ENCODE measurements around the gene UCP1. TPM values are rescaled to one million over a fixed set of nuclear protein-coding genes. Genes with fewer than 3 reads are reported as not detected.

UCP1 gene, protein sequence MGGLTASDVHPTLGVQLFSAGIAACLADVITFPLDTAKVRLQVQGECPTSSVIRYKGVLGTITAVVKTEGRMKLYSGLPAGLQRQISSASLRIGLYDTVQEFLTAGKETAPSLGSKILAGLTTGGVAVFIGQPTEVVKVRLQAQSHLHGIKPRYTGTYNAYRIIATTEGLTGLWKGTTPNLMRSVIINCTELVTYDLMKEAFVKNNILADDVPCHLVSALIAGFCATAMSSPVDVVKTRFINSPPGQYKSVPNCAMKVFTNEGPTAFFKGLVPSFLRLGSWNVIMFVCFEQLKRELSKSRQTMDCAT
- not detected in 2 replicates for total RNA-seq (2014; rRNA removed; shearing (Covaris generic))
- polyA plus RNA-seq (2015; cell fraction: cytosol; rRNA removed), result not detected in 2 replicates
- polyA plus RNA-seq (2015; cell fraction: nucleus; rRNA removed), result not detected in 2 replicates

DNA sequence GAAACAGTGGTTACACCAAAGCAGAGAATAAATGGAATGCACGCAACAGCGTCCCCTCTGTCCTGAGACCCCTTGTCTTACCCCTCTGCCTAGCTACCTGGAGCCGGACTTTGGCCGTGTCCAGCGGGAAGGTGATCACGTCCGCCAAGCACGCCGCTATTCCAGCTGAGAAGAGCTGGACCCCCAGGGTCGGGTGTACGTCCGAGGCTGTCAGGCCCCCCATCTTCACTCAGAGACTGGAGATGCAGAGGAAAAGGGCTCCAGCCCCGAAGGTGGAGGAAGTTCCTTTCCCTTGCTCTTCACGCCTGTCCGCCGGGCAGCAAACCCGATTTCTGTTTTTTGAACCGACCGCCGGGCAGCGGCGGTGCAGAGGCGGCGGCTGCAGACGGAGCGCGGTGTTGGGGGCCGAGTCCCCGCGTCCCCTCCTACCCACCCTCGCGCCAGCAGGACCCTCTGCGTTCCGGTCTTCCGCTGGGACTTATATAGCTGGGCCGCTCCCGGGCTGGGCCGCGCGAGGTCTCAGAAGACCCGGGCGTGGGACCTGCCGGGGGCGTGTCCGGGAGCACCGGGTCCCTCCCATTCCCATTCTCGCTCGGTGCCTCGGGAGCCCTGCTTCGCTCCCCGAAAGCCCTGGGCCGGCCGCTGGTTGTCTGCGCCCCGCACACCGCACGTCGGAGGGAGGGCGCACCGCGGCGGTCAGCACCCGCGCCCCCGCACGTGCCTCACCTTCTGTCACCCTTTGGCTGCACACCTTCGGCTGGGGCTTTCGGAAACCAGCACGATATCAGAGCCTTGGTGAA lies at the start of gene UCP1:
UCP1 (minus strand) TSS at position 455 of the 800 bp plus-strand sequence; CDS start at position 223, 232 bp downstream.
- DNase-seq (ENCODE audit: low read depth, low spot score), result no peak
- in situ Hi-C loops (cut with HindIII; ENCODE audit: low pct_unique_long_range_greater_than_20kb, low sequenced_read_pairs), result no loop called here

DNA sequence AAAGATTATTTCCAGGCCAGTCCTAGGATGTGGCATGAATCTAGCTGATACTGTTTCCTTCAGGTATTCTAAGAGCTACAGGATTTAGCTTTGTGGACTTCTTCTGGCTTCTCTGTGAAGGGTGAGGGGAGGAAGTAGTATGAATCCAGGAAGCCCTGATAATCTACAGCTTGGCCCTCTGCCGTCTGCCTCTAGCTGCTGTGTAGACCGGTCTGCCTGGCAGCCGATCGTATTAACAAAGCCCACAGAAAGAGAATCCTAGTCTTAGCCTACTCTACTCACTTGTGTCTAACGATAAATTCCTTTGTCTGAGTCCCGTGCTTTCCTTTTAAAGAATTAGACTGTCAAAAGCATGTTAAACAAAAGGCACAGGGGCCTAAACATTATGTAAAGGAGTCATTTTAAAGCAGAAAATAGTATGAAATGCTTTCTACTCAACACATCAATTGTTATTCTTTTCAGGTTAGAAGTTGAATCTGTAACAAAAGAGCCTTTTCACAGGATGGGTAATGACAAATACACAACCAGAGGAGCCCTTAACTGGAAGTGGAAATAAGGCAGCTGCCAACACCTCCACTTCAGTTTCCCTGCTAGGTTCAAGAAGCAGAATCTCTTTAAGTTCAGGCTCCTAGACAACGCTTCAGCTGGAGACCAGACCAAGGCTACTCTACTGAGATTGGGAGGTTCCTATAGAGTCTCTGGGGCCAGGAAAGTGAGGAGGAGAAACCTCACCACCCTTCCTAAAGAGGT lies 48.9 kb upstream of the UCP1 start:
- in situ Hi-C loops (cut with HindIII; ENCODE audit: low pct_unique_long_range_greater_than_20kb, low sequenced_read_pairs), result no loop called here

DNA sequence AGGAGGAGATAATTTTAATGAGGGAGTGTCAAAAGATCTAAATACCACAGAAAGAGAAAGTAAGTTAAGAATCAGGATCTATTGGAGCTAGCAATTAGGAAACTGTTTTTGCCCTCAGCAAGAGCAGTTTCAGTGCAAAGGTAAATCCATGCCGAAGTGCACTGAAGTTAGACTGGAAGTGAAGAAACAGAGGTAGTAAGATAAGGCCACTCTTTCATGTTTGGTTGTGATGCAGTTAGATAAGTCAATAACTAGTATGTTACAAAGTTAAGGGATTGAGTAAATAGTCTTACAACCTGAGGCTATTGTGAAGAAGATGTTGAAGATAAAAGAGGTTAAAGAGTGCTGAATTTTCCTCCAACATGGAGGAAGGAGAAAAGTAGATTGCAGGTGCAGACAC lies 46.7 kb upstream of the UCP1 start:
- DNase-seq (ENCODE audit: low read depth, low spot score), result no peak
- in situ Hi-C loops (cut with HindIII; ENCODE audit: low pct_unique_long_range_greater_than_20kb, low sequenced_read_pairs), result no loop called here

More for the DNA sequence above, 48.9 kb upstream of the UCP1 start:
- DNase-seq (ENCODE audit: low read depth, low spot score), result no peak

DNA sequence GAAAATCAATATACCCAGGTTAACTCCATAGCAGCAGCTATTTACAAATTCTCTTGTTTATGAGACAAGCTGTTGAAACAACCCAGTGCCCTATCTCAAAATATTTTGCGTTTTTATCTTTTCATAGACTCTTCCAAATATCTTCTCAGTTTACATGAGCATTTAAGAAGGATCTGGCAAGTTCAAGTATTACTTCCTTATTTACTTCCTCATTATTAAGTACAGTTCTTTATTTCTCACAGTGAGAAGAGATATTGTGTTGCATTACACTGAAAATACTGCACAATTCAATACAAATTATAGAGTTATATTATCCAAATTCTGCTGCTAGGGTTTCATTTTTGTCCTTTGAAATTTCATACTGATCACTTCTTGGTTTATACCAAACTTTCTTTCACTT lies 43.6 kb upstream of the UCP1 start:
- no peak for DNase-seq (ENCODE audit: low read depth, low spot score)
- in situ Hi-C loops (cut with HindIII; ENCODE audit: low pct_unique_long_range_greater_than_20kb, low sequenced_read_pairs), result no loop called here

DNA sequence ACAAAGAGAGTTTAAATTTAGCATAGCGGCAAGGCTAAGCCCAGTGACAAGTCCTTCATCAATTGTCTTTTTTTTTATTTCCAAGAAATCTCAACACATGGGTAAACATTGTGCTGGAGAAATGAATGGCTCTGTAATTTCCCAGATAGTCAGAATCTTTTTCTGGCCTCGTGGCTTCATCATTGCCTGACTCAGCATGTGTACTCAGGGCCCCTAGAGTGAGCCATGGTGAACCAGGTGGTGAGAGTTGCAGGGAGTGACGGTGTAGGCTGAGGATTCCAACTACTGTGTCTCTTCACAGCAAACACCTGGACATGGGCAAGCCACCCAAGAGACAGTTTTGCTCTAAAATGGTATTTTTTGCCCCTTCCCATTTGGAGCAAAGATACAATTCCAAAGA lies 43.1 kb upstream of the UCP1 start:
- DNase-seq (ENCODE audit: low read depth, low spot score), result no peak
- in situ Hi-C loops (cut with HindIII; ENCODE audit: low pct_unique_long_range_greater_than_20kb, low sequenced_read_pairs), result no loop called here

DNA sequence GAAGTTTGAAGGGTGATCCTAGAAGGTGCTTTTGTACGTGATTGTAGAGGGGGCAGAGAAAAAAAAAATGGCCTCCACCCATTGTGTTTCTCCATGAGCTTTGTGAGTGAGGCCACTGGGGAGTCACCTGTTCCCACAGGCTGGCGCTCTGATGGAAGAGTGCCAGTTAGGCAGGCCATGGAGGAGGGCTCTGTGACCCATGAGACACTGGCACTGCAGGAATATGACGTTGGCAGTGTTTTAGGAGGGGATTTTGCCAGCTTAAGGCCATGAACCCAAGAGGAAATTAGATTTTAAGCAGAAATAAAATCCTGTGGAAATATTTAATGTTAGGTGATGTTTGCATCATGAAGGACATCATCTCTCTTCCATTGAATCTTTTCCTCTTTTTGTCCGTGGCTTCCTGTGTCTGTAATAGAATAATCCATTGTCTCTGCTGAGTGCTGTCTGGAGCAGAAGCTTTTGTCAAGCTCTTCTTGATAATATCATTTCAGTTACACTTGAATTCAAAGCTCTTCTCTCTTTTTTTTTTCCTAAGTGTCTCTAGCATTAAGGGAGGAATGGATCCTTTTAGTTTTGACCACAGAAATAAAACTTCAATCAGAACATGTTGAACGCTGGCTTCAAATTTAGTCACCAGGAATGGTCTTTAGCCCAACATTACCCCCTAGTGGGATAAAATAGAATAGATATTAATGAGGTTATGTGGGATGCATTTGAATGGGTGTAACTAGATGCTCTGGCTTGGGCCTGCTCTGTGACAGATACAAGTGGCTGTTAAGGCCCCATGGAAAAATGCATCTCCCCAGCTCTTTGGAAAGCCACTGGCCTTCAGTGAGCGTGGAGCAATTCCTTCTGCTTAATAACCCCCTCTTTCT lies 41.0 kb upstream of the UCP1 start:
- DNase-seq (ENCODE audit: low read depth, low spot score), result peak; percentile 73

DNA sequence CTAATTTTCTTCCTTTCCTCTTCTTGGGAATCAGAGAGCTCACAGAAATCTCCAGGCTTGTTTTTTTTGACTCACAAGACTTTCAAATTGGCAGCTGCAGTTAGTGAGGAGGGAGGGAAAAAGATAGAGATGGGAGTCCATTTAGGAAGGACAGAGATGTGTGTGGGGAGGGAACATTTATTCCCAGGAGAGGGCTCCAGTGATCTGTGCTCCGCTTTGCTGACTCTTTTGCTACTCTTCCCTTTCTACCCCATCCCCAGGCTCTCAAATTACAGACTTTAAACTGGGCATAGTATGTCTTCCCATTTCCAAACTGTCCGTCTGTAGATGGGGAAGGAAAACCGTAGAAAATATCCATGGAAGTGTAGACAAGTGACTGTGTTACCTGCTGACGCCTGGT lies 39.1 kb upstream of the UCP1 start:
- in situ Hi-C loops (cut with HindIII; ENCODE audit: low pct_unique_long_range_greater_than_20kb, low sequenced_read_pairs), result no loop called here
- no peak for DNase-seq (ENCODE audit: low read depth, low spot score)

More for the DNA sequence above, 41.0 kb upstream of the UCP1 start:
- in situ Hi-C loops (cut with HindIII; ENCODE audit: low pct_unique_long_range_greater_than_20kb, low sequenced_read_pairs), result no loop called here

DNA sequence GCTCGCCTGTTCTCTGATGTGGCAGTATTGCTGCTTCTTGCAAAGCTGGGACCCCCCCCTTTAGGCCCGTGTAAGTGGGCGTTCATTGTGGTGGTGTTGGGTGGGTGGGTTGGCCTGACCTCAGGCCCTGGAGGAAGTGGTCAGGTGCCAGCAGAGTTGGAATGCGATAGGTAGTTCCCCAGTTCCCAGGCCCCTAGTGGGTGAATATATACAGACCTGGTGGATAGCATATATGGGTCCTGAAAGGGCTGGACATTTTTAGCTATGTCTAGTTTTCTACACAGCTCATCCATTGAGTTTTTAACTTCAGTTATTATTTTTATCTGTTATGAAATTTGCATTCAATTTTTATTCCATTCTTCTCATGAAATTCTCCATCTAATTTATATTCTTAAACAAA lies 35.8 kb upstream of the UCP1 start:
- in situ Hi-C loops (cut with HindIII; ENCODE audit: low pct_unique_long_range_greater_than_20kb, low sequenced_read_pairs), result no loop called here
- DNase-seq (ENCODE audit: low read depth, low spot score), result no peak

DNA sequence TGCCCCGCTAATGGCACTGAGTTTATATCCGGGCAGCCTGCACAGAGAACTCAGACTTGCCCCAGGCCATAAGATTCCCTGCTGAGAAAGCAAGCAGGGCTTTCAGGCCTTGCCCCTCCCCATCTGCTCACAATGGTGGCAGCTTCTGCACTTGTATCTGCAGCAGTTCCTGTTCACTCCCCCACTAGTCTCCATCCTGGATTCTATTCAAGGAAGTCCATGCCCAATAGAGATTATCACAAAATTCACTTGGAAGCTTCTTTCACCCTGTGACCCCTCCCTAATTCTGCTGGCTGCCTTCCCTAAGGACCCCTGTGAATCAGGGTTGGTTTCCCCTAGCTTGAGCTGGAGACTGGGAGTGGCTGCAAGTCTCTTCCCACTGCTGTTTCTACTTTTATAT lies 34.5 kb upstream of the UCP1 start:
- no peak for DNase-seq (ENCODE audit: low read depth, low spot score)
- in situ Hi-C loops (cut with HindIII; ENCODE audit: low pct_unique_long_range_greater_than_20kb, low sequenced_read_pairs), result no loop called here

DNA sequence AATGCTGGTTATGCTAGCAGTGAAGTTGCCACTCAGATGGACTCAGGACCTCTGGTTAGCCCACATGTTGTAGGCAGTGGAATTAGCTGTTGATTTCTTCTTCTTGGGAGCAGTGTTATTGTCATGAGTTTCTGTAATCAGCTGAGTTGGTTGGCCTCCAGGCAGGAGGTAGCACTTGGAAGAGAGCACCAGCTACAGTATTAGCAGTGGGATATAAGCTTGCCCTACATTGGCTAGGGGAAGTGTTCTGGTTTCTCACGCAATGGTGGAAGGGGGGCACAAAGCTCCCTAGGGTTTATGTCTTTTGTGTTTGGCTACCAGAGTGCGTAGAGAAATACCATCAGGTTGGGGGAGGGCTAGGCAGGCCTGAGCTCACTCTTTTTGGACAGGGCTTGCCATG lies 34.0 kb upstream of the UCP1 start:
- in situ Hi-C loops (cut with HindIII; ENCODE audit: low pct_unique_long_range_greater_than_20kb, low sequenced_read_pairs), result no loop called here
- no peak for DNase-seq (ENCODE audit: low read depth, low spot score)

DNA sequence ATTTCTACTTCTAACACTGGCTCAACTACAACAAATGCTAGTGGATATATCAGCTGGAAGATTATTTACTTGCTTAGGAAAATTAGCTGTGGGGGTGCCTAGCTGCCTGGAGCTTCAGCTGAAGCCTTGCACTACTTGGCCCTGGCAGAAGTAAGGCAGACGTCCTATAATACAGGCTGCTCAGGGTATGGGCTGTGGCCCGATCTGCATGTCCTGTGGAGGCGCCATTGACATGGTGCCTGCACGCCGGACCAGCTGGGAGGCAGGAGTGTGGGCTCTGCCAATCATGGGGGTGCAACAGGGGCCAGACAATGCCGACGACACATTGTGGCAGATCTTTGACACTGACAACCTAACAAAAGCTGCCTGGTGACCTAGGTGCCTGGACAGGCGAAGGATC lies 31.6 kb upstream of the UCP1 start:
- in situ Hi-C loops (cut with HindIII; ENCODE audit: low pct_unique_long_range_greater_than_20kb, low sequenced_read_pairs), result no loop called here
- no peak for DNase-seq (ENCODE audit: low read depth, low spot score)

DNA sequence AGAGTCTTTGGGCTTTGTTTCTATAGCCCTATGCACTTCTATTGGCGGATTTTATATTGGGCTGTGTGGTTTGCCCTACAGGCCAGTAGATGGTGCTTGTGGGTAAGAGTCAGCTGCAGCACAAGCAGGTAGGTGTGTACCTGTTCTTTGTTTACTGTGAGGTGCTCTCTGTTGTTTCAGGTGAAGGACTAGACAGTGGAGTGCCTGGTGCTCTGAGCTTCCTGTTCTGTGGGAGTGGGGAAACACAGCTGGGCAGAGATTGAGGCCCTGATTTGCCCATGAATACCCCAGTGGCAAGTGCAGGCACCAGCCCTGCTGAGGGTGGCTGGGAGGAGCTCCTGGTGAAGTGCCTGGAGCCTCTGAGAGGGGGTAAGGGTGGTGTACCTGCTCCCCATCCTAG lies 26.3 kb upstream of the UCP1 start:
- in situ Hi-C loops (cut with HindIII; ENCODE audit: low pct_unique_long_range_greater_than_20kb, low sequenced_read_pairs), result no loop called here
- peak; percentile 49 for DNase-seq (ENCODE audit: low read depth, low spot score)

DNA sequence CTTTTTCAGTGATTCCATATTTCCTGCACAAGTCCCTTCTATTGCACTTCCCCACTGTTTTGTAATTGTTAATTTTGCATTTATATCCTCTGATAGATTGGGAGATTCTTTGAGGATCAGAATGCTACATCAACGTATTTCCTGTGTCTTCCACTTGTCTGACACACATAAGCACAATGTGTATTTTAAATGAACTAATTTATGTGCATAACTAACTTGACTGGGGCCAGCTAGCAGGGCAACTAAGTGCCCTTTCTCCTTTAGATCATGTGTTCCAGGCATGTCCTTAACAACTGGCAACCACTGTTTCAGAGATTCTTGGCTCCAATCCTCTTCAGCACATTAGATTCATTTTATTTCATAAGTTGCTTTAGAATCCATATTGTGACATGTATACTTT lies 15.7 kb upstream of the UCP1 start:
- in situ Hi-C loops (cut with HindIII; ENCODE audit: low pct_unique_long_range_greater_than_20kb, low sequenced_read_pairs), result no loop called here
- DNase-seq (ENCODE audit: low read depth, low spot score), result no peak

DNA sequence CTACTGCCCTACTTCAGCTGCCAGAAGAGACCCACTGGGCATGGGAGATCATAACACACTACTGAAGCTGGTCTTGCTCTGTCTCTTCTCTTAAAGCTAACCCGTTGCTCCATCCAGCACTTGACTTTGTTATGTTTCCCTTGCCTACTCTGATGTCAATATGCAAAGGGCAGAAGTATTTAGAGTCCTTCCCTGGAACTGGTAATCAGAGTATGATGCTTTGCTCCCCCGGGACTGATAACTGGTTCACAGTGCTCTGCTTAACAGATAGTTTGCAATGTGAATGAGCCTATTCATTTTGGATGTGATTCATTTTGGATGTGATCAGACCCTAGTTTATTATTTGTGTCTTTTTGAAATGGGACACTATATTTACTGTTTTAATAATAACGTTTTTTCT lies 12.3 kb upstream of the UCP1 start:
- in situ Hi-C loops (cut with HindIII; ENCODE audit: low pct_unique_long_range_greater_than_20kb, low sequenced_read_pairs), result no loop called here
- peak; percentile 80 for DNase-seq (ENCODE audit: low read depth, low spot score)

DNA sequence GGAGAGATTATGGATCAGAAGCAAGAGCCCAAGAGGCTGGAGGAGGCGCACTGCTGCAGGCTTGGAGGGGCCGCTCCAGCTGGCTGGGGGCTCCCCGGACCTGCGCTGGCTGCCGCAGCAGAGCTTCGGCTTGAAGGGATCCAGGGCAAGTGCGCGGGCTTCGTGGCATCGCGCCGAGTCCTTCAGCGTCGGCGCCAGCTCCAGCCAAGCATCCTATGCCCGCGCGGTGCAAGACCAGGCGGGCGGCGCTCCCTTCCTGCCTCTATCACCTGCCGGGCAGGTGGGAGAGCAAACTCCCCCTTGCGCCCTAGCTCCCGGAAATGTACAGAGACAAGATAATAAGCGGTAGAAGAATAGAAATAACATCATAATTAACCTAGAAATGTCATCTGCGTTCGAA lies 10.5 kb upstream of the UCP1 start:
- no peak for DNase-seq (ENCODE audit: low read depth, low spot score)
- in situ Hi-C loops (cut with HindIII; ENCODE audit: low pct_unique_long_range_greater_than_20kb, low sequenced_read_pairs), result no loop called here

DNA sequence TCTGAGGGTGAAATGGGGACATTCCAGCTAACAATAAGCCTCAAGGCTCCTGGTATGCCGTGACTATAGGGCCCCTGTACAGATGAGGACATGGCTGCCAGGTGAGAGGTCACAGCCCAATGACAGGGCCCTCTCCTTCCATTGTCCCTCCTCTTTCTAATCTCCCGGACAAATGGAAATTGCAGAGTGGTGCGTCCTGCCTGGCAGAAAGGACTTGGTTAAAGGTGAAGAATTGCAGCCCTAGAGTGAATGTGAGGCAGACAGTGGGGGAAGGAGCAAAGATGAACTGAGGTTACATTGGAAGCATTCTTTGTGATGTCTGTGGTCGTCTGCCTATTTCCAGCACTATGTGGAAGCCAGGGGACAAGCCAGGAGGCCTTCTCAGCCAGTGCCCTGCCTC lies 6.7 kb upstream of the UCP1 start:
- in situ Hi-C loops (cut with HindIII; ENCODE audit: low pct_unique_long_range_greater_than_20kb, low sequenced_read_pairs), result no loop called here
- DNase-seq (ENCODE audit: low read depth, low spot score), result no peak

DNA sequence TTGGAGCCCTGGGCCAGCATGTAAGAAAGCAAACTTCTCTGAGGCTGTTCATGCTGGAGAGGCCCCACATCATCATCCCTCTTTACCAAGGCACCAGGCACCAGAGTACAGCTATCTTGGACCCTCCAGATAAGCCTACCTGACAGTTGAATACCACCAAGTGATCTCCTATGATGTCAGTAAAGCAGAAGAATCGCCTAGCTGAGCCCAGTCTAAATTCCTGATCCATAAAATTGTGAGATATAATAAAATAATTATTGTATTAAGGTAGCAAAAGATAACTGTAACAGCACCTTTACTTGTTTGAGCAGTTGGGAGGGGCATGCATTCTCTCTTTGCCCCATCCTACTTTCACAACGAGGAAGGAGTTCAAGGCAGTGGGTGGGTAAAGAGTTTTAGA lies 2.9 kb upstream of the UCP1 start:
- DNase-seq (ENCODE audit: low read depth, low spot score), result no peak
- in situ Hi-C loops (cut with HindIII; ENCODE audit: low pct_unique_long_range_greater_than_20kb, low sequenced_read_pairs), result no loop called here

DNA sequence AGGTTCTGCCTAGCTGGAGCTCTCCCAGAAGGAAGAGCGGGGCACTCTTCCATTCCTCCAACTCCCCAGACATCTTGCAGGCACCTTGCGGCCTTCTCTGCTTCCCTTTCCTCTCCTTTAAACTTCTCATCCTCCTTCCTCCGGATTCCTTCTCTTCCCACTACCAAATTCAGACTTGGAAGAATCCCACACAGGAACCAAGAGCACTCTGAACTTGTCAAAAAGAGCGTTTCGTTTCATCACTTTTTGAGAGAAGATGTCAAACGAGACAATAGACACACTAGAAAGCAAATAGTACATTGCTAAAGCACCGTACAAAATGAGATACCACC lies 512 bp upstream of the UCP1 start:
- no peak for DNase-seq (ENCODE audit: low read depth, low spot score)
- in situ Hi-C loops (cut with HindIII; ENCODE audit: low pct_unique_long_range_greater_than_20kb, low sequenced_read_pairs), result no loop called here
